Activated CD4-positive, CD25-positive, alpha-beta regulatory T cell (primary cell): Measurements from ENCODE around the gene HSF4.

ENCODE experiments used
- DNase-seq, 4 experiments: peaks; one replicate each; lab custom pipeline; 2025; lab: John Stamatoyannopoulos, UW

Gene HSF4

DNA sequence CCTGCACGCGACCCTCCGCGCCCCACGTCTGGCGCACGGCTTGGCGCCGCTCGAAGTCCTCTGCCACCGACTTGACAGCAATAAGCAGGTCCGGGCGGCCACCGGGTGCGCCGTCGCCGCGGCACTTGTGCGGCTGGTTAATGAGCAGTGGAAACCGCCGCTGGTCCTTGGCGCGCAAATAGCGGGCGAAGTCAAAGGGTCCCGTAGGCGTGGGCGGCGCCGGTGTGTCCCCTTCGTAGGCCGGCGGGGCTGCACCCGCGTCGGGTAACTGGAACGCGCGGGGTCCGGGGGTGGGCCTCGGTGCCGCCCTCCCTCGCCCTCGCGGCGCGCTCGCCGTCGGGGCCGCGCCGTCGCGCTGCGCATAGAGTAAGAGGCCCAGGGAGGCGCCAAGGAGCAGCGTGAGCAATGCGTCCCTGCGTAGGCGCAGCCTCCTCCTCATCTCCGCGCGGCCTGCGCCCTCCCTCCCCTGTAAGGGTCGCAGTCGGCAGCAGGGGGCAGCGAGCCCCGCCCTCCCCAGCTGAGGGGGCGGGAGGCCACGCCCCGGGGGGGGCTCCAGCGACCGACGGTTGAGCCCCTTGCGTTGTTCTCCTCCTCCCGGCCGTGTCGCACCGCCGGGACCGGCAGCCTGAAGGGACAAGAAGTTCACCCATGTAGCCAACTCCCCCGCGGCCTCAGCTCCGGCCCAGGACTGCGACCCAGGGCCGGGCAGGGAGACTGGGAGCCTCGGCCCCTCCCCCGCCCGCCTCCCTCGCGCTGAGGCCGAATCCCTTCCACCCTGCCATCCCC, 14.3 kb upstream of the HSF4 start:
- DNase-seq: no peak

DNA sequence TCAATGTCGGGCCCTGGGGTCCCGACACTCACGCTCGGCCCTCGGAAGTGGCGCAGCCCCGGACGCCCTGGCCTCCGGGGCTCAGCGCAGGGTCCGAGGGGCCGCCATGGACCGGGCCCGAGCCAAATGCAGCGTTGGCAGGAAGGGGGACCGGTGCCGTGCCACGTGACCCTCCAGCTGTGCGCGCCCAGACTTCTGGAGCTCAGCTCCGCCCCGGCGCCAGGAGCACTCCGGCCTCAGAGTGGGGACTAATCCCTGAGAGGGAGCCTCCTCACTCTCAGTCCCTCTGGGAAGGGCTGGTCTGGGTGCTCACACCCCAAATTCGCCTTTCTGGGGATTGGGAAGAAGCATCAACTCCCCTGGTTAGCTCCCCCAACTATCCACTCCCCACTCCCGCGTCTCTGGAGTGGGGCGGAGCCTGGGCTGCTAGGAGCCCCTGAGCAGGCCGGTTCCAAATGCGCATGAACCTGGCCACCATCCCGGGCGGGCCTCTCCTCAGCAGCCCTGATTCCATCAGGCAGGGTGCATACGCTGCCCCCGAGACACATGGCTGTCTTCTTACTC, 13.6 kb upstream of the HSF4 start, which contains the start of gene B3GNT9:
TSS of gene B3GNT9 (minus strand) at position 166 of the 564 bp plus-strand sequence. CDS start 513 bp downstream, outside the sequence.
- DNase-seq: no peak

DNA sequence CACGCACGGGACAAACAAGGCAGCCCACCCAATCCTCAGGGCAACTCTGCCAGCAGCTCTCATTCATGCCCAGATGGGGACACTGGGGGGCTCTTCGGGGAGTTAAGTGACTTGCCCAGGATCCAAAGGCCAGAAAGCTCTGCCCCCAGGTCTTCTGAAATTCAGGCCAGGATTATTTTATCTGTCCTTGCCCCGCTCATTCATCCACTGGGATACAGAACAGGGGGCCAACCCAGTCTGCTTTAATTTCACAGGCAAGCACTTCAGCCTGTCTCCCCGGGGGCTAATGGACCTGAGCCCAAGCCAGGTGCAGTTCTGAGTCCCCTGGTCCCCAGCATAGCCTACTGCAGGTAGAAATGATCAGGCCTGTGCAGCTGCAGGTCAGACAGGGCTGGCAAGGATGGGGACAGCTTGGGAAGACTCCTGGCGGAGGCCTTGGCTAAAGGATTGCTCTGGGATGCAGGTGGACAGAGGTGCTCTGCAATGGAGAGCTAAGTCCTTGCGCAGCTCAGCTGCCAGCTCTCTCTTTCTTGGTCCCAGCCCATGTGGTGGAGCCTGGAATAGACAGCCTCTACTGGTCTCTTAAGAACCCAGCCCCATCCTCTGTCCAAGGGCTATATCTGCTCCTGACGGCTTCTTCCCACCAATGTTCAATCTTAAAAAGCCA, 13.0 kb upstream of the HSF4 start:
- DNase-seq: no peak

DNA sequence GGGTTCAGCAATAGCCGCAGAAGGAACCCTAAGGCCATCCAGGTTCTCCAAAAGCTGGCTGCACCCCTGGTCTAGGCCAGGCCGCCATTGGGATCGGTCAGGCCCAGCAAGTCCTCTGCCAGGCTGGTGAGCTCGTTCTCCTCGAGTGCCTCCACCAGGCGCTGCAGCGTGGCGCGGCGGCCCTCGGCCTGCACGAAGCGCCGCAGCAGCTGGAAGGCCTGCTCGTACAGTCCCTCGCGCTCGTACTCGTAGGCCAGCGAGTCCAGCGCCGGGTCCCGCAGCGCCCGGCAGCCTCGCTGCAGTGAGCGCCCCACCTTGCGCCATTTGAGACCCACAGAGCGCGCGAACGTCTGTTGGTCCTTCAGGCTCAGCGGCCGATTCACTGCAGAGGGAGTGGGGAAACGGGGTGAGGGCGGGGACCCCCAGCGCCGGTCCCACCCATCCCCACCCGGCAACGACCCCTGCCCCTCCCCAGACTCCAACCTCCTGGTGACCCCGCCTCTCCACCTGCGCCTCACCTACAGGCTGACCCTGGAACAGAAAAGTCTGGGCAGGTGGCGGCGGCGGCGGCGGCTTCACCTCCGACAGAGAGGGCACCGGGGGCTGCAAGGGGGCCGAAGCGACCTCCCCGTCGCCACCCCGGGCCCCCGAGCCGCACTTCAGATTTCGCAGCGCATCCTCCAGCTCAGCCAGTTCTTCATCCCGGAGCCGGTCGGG, 9.8 kb upstream of the HSF4 start:
- no peak for DNase-seq

DNA sequence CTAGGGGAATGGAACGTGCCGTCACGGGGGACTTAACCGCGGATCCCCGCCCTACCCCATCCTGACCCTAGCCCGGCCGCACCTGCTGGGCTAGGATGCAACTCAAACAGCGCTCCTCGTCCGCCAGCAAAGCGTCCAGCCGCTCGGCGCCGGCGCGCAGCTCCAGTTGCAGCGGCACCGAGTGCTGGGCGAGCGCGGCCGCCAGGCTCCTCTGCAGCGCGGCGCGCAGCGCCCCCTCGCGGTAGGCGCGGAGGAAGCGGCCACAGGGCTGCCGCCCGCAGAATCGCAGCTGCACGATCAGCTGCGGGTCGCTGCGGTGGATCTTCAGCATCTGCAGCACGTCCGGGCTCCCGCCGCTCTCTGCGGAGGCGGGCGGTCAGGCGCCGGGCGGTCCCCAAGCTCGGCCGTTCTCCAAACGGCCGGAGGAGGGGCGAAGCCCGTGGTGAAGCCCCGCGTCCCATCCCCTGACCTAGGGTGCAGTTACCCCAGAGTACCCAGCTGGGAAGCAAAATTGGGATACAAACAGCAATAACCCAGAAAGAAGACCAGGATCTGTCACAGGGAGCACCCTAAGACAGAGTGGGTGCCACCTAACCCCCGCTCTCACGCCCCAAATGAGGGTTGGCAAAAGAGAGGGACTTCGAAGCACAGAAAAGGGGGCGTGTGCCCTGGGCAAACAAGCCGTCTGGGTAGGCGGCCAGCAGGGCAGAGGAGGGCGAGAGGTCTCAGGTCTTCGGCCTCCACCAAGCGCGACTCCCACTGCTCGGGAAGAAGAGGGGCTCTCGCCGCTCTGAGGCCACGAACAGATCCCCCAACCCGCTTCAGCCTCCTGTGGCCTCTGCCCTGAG, 9.0 kb upstream of the HSF4 start:
- peak; percentile 54 to 68 (median 68) for DNase-seq

DNA sequence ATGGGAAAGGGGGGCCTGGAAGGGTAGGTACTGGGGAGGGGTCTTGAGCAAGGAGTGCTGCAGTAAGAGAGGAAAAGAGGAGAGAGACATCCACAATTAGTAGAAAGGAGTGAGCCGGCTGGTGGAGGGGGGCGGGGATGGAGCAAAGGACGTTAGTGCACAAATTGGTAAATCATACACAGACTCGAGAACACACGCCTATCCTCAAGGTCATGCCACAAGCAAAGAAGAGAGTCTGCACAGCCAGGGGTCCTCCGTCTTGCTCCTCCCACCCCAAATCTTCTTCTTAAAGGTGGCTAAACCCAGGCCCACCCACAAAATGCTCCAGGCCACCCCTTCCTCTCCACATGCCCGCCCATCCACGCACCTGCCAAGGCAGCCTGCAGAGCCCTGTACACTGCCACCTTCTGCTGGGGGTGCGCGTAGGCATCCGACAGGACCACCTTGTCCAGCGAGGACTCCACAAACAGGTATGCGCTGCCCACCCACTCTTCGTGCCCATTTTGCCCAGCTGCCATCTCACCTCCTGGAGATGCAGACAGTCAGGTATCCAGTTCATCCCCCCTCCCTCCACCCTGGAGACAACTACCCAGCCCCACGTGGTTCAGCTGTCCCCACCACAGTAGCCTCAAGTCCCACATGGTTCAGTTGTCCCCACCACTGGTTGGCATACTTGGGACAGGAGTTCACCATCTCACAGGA, 8.3 kb upstream of the HSF4 start:
- no peak for DNase-seq

DNA sequence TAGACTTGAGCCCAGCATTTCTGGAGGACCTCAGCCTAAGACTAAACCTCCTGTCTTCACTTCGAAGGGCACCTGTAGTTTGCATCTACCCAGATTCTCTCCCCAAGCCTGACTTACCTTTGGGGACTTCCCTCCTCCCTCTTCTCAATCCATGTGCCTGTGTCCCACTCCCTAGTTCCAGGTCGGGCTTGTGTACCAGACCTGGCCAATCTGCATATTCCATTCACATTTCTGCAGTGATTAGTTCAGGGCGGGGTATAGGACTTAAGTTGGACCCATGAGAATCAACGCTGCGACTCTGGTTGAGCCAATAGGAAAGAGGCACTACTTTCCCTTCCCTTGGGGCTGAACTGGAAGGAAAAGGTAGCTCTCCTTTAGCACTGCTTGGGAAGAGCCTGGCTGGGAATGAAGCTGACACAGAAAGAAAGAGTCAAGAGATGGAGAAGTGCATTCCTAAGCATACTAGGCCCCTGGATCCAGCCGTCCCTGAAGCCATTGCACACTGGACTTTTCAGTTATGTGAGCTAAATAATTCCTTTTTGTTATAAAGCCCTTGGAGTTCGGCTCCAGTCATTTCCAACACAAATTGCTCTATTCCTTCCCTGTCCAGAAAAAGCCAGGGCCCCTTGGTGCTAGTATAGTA, 7.3 kb upstream of the HSF4 start:
- DNase-seq: no peak

DNA sequence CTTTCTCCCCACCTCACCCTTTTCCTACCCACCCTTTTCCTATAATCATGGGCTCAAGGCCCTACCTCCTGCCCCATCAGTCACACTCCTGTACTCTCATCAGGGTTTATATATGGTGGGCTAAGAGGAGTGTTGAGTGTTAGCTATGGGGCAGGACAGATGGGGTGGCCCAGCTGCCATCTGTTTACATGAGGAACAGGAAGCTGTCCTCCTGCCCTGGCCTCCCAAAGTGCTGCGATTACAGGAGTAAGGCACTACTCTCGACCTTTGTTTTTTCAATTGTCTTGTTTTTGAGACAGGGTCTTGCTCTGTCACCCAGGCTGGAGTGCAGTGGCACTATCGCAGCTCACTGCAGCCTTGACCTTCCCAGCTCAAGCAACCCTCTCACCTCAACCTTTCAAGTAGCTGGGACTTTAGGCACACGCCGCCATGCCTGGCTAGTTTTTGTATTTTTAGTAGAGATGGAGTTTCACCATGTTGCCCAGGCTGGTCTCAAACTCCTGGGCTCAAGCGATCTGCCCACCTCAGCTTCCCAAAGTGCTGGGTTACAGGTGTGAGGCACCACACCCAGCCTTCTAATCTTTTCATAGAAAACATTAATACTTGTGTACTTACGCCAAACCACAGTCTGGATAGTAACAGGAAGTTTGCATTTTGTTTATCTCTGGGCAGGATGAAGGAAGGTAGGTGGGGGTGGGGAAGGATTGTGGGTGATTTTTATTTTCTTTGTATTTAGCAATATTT, 6.5 kb upstream of the HSF4 start:
- DNase-seq: no peak

DNA sequence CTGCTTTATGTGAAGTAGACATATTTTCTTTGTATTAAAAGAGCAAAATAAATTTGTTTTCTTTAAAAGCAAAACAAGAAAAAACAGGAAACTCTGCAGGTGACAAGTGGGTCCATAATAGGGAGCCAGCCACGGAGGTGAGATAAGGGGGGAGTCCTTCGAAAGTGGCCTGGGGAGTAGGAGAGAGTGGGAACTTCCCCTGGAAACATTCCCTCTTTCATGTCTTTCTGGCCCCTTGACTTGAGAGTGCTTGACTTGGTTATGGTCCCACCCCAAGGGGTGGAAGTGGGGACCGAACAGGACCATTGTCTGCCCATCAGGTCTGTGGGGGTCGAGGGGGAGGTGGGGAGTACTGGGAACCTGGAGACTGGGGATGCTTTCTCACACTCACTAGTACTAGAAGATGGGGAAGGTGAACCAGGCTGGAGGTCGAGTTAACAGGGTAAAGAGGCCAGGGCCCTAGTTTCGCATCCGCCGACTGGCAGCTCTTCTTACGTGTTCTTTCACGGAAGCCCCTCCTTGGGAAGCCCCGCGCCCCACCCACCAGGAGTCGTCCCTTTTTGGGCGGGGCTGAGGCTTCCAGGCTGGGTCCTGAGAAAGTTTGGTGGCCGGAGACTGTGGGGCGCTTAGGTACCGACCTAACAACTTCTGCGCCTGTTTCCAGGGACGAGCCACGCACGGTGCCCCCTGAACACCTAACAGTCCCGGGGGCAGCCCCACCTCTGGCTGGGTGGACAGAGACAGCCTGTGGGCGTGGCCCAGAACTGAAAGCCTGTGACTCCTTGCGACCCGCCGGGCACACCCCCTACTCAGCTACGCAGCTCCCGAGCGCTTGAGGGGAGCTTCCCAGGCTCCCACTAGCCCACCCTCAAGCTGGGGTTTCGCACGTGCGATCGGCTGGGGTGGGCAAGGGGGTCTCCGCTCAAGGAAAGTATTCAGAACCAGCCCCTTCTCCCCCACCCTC, 5.6 kb upstream of the HSF4 start:
- peak; percentile 39 to 63 (median 54) for DNase-seq

DNA sequence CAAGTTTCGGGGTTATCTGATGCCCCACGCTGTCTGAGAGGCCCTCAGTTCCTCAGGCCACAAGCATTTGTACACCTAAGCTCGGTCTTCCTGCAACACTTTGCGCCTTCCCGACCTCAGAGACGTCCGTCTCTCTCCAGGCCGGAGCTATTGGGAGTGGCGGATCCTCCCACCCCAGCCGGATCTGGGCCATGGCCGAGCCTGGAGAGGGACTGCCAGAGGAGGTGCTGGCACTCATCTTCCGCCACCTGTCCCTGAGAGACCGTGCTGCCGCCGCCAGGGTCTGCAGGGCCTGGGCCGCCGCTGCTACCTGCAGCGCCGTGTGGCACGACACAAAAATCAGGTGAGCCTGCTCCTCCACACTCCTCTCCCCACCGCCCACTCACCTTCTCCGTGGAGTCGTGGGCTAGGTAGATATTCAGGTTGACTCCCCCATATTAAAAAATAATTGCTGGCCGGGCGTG, 2.9 kb upstream of the HSF4 start:
- no peak for DNase-seq

DNA sequence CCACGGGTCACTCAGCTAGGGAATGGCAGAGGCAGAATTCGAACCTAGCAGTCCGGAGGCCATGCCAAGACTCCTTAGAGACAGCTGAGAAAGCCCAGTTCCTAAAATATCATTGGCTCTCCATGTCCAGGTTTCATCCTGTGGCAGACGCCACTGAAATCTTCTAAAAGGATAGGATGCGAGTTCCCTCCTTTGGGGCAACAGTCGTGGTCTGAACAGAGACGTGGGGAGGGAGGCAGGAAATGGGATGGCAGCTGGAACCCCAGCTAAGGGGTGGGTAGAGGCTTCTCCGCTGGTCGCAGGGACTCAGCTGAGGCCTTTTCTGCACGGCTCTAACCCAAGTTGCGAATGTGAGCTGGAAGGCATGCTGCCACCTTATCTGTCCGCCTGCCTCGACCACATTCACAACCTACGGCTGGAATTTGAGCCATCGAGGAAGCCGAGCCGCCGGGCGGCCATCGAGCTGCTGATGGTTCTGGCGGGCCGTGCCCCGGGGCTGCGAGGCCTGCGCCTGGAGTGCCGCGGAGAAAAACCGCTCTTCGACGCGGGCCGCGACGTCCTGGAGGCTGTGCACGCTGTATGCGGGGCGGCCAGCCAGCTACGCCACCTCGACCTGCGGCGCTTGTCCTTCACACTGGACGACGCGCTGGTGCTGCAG, 1.9 kb upstream of the HSF4 start:
- DNase-seq: no peak

DNA sequence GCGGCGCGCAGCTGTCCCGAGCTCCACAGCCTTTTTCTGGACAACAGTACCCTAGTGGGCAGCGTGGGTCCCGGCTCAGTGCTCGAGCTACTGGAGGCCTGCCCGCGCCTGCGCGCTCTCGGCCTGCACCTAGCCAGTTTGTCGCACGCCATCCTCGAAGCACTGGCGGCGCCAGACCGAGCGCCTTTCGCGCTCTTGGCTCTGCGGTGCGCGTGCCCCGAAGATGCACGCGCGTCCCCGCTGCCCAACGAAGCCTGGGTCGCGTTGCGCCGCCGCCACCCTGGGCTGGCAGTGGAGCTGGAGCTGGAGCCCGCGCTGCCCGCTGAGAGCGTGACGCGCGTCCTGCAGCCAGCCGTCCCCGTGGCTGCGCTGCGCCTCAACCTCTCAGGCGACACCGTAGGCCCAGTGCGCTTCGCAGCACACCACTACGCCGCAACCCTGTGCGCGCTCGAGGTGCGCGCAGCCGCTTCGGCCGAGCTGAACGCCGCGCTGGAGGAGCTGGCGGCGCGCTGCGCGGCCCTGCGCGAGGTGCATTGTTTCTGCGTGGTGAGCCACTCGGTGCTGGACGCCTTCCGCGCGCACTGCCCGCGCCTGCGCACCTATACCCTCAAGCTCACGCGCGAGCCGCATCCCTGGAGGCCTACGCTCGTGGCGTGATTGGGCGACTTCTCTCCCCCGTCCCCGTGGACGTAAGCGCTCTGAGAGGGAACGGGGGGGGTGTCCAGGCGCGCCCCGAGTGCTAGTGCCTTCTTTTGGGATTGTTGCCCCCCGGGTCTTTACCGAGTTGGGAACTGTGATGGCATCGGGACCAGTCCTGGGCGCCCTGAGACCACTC, 1.2 kb upstream of the HSF4 start:
- no peak for DNase-seq

DNA sequence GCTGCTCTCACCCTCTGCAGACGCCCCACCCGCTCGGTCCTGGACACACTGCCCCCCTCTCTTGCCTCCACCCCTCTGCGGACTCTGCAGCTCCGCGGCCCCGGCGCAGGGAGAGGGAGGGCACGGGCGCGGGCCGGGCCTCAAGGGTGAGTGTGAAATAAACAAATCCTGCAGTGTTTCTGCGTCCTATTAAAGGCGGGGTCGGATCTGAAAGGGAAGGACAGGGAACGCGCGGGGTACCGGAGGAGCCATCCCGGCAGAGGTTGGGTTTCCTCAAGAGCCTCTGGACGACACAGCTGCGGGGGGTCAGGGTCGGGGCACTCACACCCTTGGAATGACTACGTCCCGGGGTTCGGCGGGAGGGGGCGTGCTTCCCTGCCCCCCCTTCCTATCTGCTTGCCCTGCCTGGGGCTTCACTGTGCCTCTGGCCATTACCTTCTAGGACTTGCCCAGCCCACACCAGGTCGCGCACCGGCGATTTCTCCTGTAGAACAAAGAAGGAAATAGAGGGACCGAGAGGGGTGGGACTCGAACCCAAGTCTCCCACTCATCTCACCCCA, 466 bp upstream of the HSF4 start:
- DNase-seq: no peak

DNA sequence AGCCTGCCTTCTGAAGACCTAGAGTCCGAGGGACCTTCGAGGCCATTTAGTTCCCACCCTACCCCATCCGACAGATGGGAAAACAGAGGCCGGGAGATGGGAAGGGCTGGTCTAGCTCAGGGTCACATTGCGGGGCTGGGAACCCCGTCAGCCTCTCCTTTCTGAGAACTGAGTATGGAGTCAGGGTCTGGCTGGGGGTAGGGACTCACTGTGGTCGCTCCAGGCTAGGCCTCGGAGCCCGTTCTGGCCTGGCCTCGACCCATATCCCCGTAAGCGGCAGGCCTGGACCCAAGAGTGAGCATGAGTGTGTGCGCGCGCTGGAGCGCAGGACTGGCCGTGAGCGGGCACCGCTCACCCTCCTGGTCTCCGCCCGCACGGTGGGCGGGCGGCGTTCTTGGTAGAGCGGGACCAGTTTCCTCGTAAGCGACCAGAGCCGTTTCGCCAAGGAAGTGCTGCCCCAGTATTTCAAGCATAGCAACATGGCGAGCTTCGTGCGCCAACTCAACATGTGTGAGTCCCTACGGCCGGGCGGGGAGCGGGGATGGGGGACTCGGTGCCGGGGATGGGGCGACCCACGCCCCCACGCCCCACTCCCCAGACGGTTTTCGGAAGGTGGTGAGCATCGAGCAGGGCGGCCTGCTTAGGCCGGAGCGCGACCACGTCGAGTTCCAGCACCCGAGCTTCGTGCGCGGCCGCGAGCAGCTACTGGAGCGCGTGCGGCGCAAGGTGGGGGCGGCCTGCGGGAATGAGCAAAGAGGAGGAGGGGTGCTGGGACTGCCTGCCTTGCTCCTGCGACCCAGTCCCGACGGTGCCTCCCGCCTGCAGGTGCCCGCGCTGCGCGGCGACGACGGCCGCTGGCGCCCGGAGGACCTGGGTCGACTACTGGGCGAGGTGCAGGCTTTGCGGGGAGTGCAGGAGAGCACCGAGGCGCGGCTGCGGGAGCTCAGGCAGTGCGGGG, 855 bp downstream of the HSF4 start:
- DNase-seq: no peak

DNA sequence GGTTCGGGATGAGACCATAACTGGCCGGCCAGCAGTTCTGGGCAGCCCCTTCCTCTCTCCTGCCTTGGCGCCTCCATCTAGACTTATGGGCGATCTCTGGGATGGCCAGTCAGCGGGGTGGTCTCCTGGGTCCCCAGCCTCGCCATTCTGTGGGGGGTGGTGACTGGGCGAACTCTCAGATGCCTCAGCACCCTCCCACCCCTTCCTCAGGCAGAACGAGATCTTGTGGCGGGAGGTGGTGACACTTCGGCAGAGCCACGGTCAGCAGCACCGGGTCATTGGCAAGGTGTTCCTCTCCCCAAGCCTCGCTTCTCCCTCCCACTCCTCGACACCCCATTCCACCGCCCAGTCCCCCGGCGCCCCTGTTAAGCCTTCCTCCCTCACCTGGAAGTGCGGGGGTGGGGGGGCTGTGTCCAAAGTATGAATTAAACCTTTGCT, 1.6 kb downstream of the HSF4 start:
- no peak for DNase-seq
